OCI-LY7 (cell line): Measurements from ENCODE around the gene PTCD1. TPM values are rescaled to one million over a fixed set of nuclear protein-coding genes. Genes with fewer than 3 reads are reported as not detected.

ENCODE experiments used
- BruUV-seq: library from RNA; stranded (reverse); fragments of 400-500 nt; replicated peaks from 2 replicates; lab custom pipeline; 2021; lab: Mats Ljungman, UMichigan
- CTCF ChIA-PET: fragments of 300-600 bp; sonication (Branson Sonifier 250); formaldehyde crosslinking; loops from one replicate; lab custom pipeline; 2022; ENCODE audit warnings: antibody characterized with exemption; ENCODE audit not compliant: unreplicated experiment; lab: Charles Lee
- POLR2A ChIA-PET: fragments of 300-600 bp; sonication (Branson Sonifier 250); formaldehyde crosslinking; loops from one replicate; lab custom pipeline; 2022; ENCODE audit warnings: antibody characterized with exemption; lab: Charles Lee
- DNase-seq: peaks from one replicate; pipeline ENCODE4 v3.0.0-alpha.2; 2015; ENCODE audit warnings: low spot score
- H2AFZ ChIP-seq: fragments of 200-600 bp; sonication (generic), shearing (Covaris generic); 2 replicates; pipeline ENCODE4 v1.6.1; 2014; ENCODE audit warnings: mild to moderate bottlenecking, antibody characterized with exemption, low read length, moderate library complexity
- H3K27ac ChIP-seq: fragments of 200-600 bp; sonication (generic); 2 replicates; pipeline ENCODE4 v1.5.1; 2014; ENCODE audit warnings: mixed run types, low read depth, mild to moderate bottlenecking, moderate library complexity, low read length, inconsistent platforms; ENCODE audit not compliant: poor library complexity, severe bottlenecking
- H3K36me3 ChIP-seq: fragments of 200-600 bp; sonication (generic); 2 replicates; pipeline ENCODE4 v1.6.1; 2014; ENCODE audit warnings: mild to moderate bottlenecking, antibody characterized with exemption, low read length, moderate library complexity, mixed read lengths; ENCODE audit not compliant: insufficient read depth
- H3K4me1 ChIP-seq: fragments of 200-600 bp; sonication (generic); 2 replicates; pipeline ENCODE4 v1.5.1; 2014; ENCODE audit warnings: mild to moderate bottlenecking, low read length; ENCODE audit not compliant: insufficient read depth, poor library complexity, severe bottlenecking
- H3K4me2 ChIP-seq: fragments of 200-600 bp; sonication (generic); 2 replicates; pipeline ENCODE4 v1.6.1; 2014; ENCODE audit warnings: mild to moderate bottlenecking, low read length
- H3K4me3 ChIP-seq: fragments of 200-600 bp; sonication (generic); 2 replicates; pipeline ENCODE4 v1.5.1; 2014; ENCODE audit warnings: mild to moderate bottlenecking, low read depth, low read length; ENCODE audit not compliant: poor library complexity, severe bottlenecking
- H3K79me2 ChIP-seq: fragments of 200-600 bp; sonication (generic); 2 replicates; pipeline ENCODE4 v1.6.1; 2016; ENCODE audit warnings: low read depth, mild to moderate bottlenecking, low read length, moderate library complexity, mixed read lengths; ENCODE audit not compliant: insufficient read depth
- H3K9me2 ChIP-seq: fragments of 200-600 bp; sonication (generic); 2 replicates; pipeline ENCODE4 v1.6.1; 2016; ENCODE audit warnings: mild to moderate bottlenecking, low read length, mixed read lengths; ENCODE audit not compliant: insufficient read depth
- H3K9me3 ChIP-seq: fragments of 200-600 bp; sonication (generic); 2 replicates; pipeline ENCODE4 v1.6.1; 2014; ENCODE audit warnings: mild to moderate bottlenecking, mixed run types, low read length, mixed read lengths
- H4K20me1 ChIP-seq: fragments of 200-600 bp; sonication (generic); 2 replicates; pipeline ENCODE4 v1.6.1; 2014; ENCODE audit warnings: mild to moderate bottlenecking, antibody characterized with exemption, low read length, moderate library complexity, mixed read lengths; ENCODE audit not compliant: insufficient read depth
- EZH2phosphoT487 ChIP-seq: fragments of 200-600 bp; sonication (generic); IDR thresholded peaks from 2 replicates; pipeline ENCODE4 v1.6.1; 2018; ENCODE audit warnings: low read depth, borderline replicate concordance, mild to moderate bottlenecking, mixed run types, antibody characterized with exemption, low read length, moderate library complexity, mixed read lengths
- intact Hi-C: fragments of 100-400 bp; cut with micrococcal nuclease; formaldehyde crosslinking; loops from one replicate; pipeline ENCODE4 v1.10.0; 2022; ENCODE audit not compliant: unreplicated experiment
- total RNA-seq, 2 experiments: library from RNA; depleted of rRNA in 1 of 2; stranded (reverse); fragments of >200 nt in 1 of 2; shearing (Covaris generic) in 1 of 2; gene quantifications; 2 replicates each; pipeline ENCODE4 v1.2.3, GENCODE V29; 2014 to 2022
- TF ChIP-seq, protein P1 (sequence below): fragments of 200-600 bp; sonication (generic); conservative IDR thresholded peaks from 2 replicates; pipeline ENCODE4 v1.5.1; 2014; ENCODE audit warnings: mild to moderate bottlenecking, antibody characterized with exemption, low read length, moderate library complexity, mixed read lengths

PTCD1 gene
- total RNA-seq, 2 experiments from 2014 or later: 11.0 to 11.3 TPM

DNA sequence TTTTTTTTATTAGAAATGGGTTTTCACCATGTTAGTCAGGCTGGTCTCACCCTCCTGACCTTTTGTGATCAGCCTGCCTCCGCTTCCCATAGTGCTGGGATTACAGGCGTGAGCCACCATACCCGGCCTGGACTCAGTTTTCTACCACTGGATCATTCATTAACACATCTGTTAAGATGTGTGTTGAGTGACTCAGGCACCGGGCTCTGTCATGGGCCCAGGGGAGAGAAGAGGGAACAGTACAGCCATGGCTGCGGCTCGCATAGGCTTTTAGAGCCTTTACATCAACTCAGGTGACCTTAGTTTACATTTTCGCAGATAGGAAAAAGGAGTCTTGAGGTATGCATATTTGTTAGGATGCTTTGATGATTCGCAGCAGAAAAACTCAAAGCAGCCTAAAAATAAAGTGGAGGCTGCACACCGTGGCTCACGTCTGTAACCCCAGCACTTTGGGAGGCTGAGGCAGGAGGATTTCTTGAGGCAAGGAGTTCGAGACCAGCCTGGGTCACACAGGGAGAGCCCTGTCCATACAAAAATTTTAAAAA, 67.2 kb downstream of the PTCD1 start:
- Histone ChIP-seq H3K27ac (no peak overlapping the region), H3K4me2 (no peak overlapping the region), H3K79me2 (peaks cover 18% of the 10 kb centered on the region), H3K36me3 (peaks cover 19% of the 10 kb centered on the region), H3K9me3 (no peaks in the 10 kb centered on the region), H4K20me1 (no peaks in the 10 kb centered on the region), H3K4me1 (peaks cover 11% of the 10 kb centered on the region), H2AFZ (no peak overlapping the region), H3K4me3 (no peak overlapping the region), H3K9me2 (no peaks in the 10 kb centered on the region)
- ChIA-PET CTCF (no interaction called here), POLR2A (interaction anchor here (0.7 kb wide), 1 partner anchor 8 kb away, joined by 4 read pairs; no protein-coding TSS in a partner anchor)
- no peak for TF ChIP-seq EZH2phosphoT487
- TF ChIP-seq, protein P1, sequence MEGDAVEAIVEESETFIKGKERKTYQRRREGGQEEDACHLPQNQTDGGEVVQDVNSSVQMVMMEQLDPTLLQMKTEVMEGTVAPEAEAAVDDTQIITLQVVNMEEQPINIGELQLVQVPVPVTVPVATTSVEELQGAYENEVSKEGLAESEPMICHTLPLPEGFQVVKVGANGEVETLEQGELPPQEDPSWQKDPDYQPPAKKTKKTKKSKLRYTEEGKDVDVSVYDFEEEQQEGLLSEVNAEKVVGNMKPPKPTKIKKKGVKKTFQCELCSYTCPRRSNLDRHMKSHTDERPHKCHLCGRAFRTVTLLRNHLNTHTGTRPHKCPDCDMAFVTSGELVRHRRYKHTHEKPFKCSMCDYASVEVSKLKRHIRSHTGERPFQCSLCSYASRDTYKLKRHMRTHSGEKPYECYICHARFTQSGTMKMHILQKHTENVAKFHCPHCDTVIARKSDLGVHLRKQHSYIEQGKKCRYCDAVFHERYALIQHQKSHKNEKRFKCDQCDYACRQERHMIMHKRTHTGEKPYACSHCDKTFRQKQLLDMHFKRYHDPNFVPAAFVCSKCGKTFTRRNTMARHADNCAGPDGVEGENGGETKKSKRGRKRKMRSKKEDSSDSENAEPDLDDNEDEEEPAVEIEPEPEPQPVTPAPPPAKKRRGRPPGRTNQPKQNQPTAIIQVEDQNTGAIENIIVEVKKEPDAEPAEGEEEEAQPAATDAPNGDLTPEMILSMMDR: no peak
- DNase-seq: no peak
- intact Hi-C loops: loop anchor here (5.0 kb wide), 1 partner anchor 36 kb away; the partner anchor contains the start of genes BUD31 and PDAP1
- no TSS peak for BruUV-seq

DNA sequence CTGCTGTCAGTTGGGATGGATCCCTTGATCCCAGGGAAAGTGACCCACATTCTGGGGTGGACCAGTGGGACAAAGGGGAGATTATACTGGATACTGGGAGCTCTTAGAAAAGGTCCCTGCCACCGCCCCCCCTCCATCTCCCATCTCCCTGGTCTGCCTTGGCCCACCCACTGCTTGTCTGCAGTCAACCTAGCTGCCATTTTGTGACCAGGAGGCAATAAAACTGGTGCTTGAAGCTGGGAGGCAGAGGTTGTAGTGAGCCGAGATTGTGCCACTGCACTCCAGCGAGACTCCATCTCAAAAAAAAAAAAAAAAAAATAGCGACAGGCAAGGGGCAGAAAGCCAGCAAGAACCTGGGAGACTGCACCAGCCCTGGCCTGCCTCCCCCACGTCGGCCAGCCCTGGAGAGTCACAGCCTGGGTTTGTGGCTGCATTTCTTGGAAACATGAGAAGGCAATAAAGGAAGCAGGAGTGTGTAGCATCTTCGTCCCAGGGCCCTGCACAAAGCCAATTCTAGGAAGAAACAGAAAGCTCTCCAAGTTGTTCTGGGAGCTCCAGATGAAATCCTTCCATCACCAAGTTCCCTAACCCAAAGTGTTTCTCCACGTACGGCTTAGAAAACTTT, 68.7 kb downstream of the PTCD1 start:
- peaks cover 28% of the 10 kb centered on the region for H3K36me3 ChIP-seq
- intact Hi-C loops: loop anchor here (5.0 kb wide), 1 partner anchor 37 kb away; the partner anchor contains the start of genes BUD31 and PDAP1
- H3K4me1 ChIP-seq: no peaks in the 10 kb centered on the region
- ChIA-PET CTCF (no interaction called here), POLR2A (interaction anchor here (0.7 to 1.0 kb wide), 2 partner anchors 9 to 40 kb away, joined by 3 to 4 read pairs; no protein-coding TSS in a partner anchor)
- no TSS peak for BruUV-seq
- TF ChIP-seq, protein P1: no peak
- TF ChIP-seq EZH2phosphoT487: no peak
- H3K4me3 ChIP-seq: no peak overlapping the region
- no peak overlapping the region for H3K4me2 ChIP-seq
- H3K9me2 ChIP-seq: no peaks in the 10 kb centered on the region
- no peaks in the 10 kb centered on the region for H4K20me1 ChIP-seq
- no peaks in the 10 kb centered on the region for H3K9me3 ChIP-seq
- peaks cover 2% of the 10 kb centered on the region; the same call in 1 of the 2 replicates for H3K79me2 ChIP-seq
- H2AFZ ChIP-seq: no peak overlapping the region
- H3K27ac ChIP-seq: no peak overlapping the region
- DNase-seq: no peak
